GM21423 (cell line): ENCODE results near the gene RANBP1.

Experiments used
- ATAC-seq: cut with Tn5 transposase; IDR thresholded peaks from one replicate; pipeline ENCODE4 v1.9.1; 2021; ENCODE audit warnings: mild to moderate bottlenecking, moderate library complexity; ENCODE audit not compliant: unreplicated experiment

Gene RANBP1

GRCh38 chr22:20106849-20107237 is 9.1 kb upstream of the RANBP1 start:
- no peak for ATAC-seq

GRCh38 chr22:20107471-20107901 is 8.4 kb upstream of the RANBP1 start:
- no peak for ATAC-seq

- ATAC-seq, result no peak
Observed at GRCh38 chr22:20107951-20108756, 7.8 kb upstream of the RANBP1 start.

- no peak for ATAC-seq
Observed at GRCh38 chr22:20108757-20109230, 7.1 kb upstream of the RANBP1 start.

- no peak for ATAC-seq
Observed at GRCh38 chr22:20109411-20110358, 6.2 kb upstream of the RANBP1 start.

- ATAC-seq, result no peak
Observed at GRCh38 chr22:20110359-20110985, 5.4 kb upstream of the RANBP1 start.

GRCh38 chr22:20111045-20111688 is 4.7 kb upstream of the RANBP1 start:
- ATAC-seq, result no peak

GRCh38 chr22:20111689-20112622 is 3.9 kb upstream of the RANBP1 start:
- no peak for ATAC-seq

GRCh38 chr22:20112623-20113511 is 3.0 kb upstream of the RANBP1 start:
- ATAC-seq, result no peak

- ATAC-seq, result no peak
Observed at GRCh38 chr22:20113551-20114310, 2.2 kb upstream of the RANBP1 start.

- no peak for ATAC-seq
Observed at GRCh38 chr22:20114506-20115475, 1.1 kb upstream of the RANBP1 start.

- ATAC-seq, result no peak
Observed at GRCh38 chr22:20116376-20116950, 559 bp downstream of the RANBP1 start.

GRCh38 chr22:20116951-20117632 is 1.2 kb downstream of the RANBP1 start, which contains the start of gene TRMT2A:
TSS of gene TRMT2A (minus strand) at chr22:20117226. CDS start at chr22:20116906, 320 bp downstream.
- peak; percentile 73 for ATAC-seq

GRCh38 chr22:20117633-20118299 is 1.9 kb downstream of the RANBP1 start:
- peak; percentile 15 for ATAC-seq
